K562 (cell line): ENCODE results near the gene MYO3B. TPM values are rescaled to one million over a fixed set of nuclear protein-coding genes. Genes with fewer than 3 reads are reported as not detected.

ENCODE experiments used
- ARID1B ChIP-seq: fragments of 450-650 bp; IDR thresholded peaks from 2 replicates; pipeline ENCODE4 v1.6.1; 2016; ENCODE audit warnings: antibody characterized with exemption, mild to moderate bottlenecking, inconsistent platforms
- BHLHE40 ChIP-seq: IDR thresholded peaks from 2 replicates; pipeline ENCODE4 v1.6.1; 2011; ENCODE audit warnings: low read length, improper control_type of control experiment
- CBFA2T3 ChIP-seq: fragments of 450-650 bp; IDR thresholded peaks from 2 replicates; pipeline ENCODE4 v1.6.1; 2017
- CBX1 ChIP-seq: sonication (generic); IDR thresholded peaks from 2 replicates; pipeline ENCODE4 v1.6.1; 2016; ENCODE audit warnings: antibody characterized with exemption, low read depth, mild to moderate bottlenecking
- GABPA ChIP-seq: fragments of 200-800 bp; sonication (Bioruptor generic); conservative IDR thresholded peaks from 2 replicates; pipeline ENCODE4 v1.6.1; 2016; ENCODE audit warnings: low read depth, missing genetic modification characterization, missing compliant biosample characterization
- HDAC2 ChIP-seq: fragments of 450-650 bp; IDR thresholded peaks from 2 replicates; pipeline ENCODE4 v1.6.1; 2016; ENCODE audit warnings: mild to moderate bottlenecking
- HDGF ChIP-seq: fragments of 450-650 bp; IDR thresholded peaks from 2 replicates; pipeline ENCODE4 v1.6.1; 2016
- KAT2B ChIP-seq: IDR thresholded peaks from one replicate; pipeline ENCODE4 v1.6.1; 2012; ENCODE audit warnings: low read depth, mild to moderate bottlenecking, control low read depth, inconsistent platforms, low read length, moderate library complexity
- LCOR ChIP-seq: sonication (generic); formaldehyde crosslinking; IDR thresholded peaks from 2 replicates; pipeline ENCODE4 v1.8.0; 2022; ENCODE audit warnings: mild to moderate bottlenecking, missing genetic modification reagents
- MCM3 ChIP-seq: fragments of 450-650 bp; IDR thresholded peaks from 2 replicates; pipeline ENCODE4 v1.6.1; 2016
- POLR2H ChIP-seq: IDR thresholded peaks from 2 replicates; pipeline ENCODE4 v1.6.1; 2016; ENCODE audit warnings: missing genetic modification characterization, low read depth, mild to moderate bottlenecking, control low read depth, missing compliant biosample characterization, moderate library complexity
- POLR3G ChIP-seq: IDR thresholded peaks from 2 replicates; pipeline ENCODE4 v1.6.1; 2011; ENCODE audit not compliant: insufficient read length, insufficient replicate concordance; ENCODE audit errors: extremely low read depth
- RB1 ChIP-seq: fragments of 450-650 bp; IDR thresholded peaks from 2 replicates; pipeline ENCODE4 v1.6.1; 2017; ENCODE audit warnings: low read depth, mild to moderate bottlenecking
- RCOR1 ChIP-seq, 2 experiments: IDR thresholded peaks; 2 replicates each; pipeline ENCODE4 v1.6.1; 2012; ENCODE audit warnings: low read depth in 2 of 2, low read length in 2 of 2, borderline replicate concordance in 1 of 2, improper control_type of control experiment in 1 of 2
- RNF2 ChIP-seq: sonication (generic); IDR thresholded peaks from 2 replicates; pipeline ENCODE4 v1.6.1; 2016
- TARDBP ChIP-seq: fragments of 450-650 bp; IDR thresholded peaks from 2 replicates; pipeline ENCODE4 v1.6.1; 2016
- WHSC1 ChIP-seq: IDR thresholded peaks from one replicate; pipeline ENCODE4 v1.6.1; 2012; ENCODE audit warnings: low read length, control low read depth, inconsistent platforms
- ZNF121 ChIP-seq: sonication (generic); formaldehyde crosslinking; conservative IDR thresholded peaks from 2 replicates; pipeline ENCODE4 v1.8.0; 2022; ENCODE audit warnings: missing genetic modification reagents
- ZNF24 ChIP-seq: fragments of 450-650 bp; IDR thresholded peaks from 2 replicates; pipeline ENCODE4 v1.6.1; 2016
- ZNF263 ChIP-seq: sonication (generic); formaldehyde crosslinking; IDR thresholded peaks from 2 replicates; pipeline ENCODE4 v1.8.0; 2022; ENCODE audit warnings: mild to moderate bottlenecking, missing genetic modification reagents, borderline replicate concordance
- ZNF408 ChIP-seq: fragments of 250-450 bp; sonication (Bioruptor Pico); IDR thresholded peaks from 2 replicates; pipeline ENCODE4 v1.4.0; 2020; ENCODE audit warnings: low read depth, mild to moderate bottlenecking, moderate library complexity
- ZNF507 ChIP-seq: conservative IDR thresholded peaks from 2 replicates; pipeline ENCODE4 v1.6.1; 2017; ENCODE audit warnings: missing genetic modification characterization, missing compliant biosample characterization
- ZNF717 ChIP-seq: fragments of 250-450 bp; sonication (Bioruptor Pico); IDR thresholded peaks from 2 replicates; pipeline ENCODE4 v1.5.0; 2021
- ZNF76 ChIP-seq: fragments of 250-450 bp; sonication (Bioruptor Pico); IDR thresholded peaks from 2 replicates; pipeline ENCODE4 v1.4.0; 2020; ENCODE audit warnings: mild to moderate bottlenecking, moderate library complexity, borderline replicate concordance
- polyA plus RNA-seq, 8 experiments: library from polyadenylated mRNA; depleted of rRNA in 4 of 8; stranded (reverse) in 5 of 8; unstranded in 3 of 8; fragments of >200 nt; fragmentation: Nextera tagmentation in 2 of 8; fragmentation: Illumina TruSeq in 1 of 8; extraction: Ambion mirVana in 2 of 8; extraction: Trizol in 1 of 8; gene quantifications; 2 replicates each; pipeline versions ENCODE4 v1.2.1 to v1.2.3, GENCODE V29; 2011 to 2014; ENCODE audit warnings: inconsistent platforms in 1 of 8, missing spikeins in 1 of 8
- total RNA-seq, 7 experiments: library from RNA; depleted of rRNA in 6 of 7; stranded (reverse); fragments of >200 nt in 6 of 7; fragmentation: Illumina TruSeq in 2 of 7; extraction: Trizol in 2 of 7; gene quantifications; 2 replicates each; pipeline versions ENCODE4 v1.2.1 to v1.2.3, GENCODE V29; 2011 to 2021; ENCODE audit warnings: low replicate concordance in 1 of 7
- TF ChIP-seq, protein P1 (sequence below): fragments of 450-650 bp; formaldehyde crosslinking; IDR thresholded peaks from 2 replicates; pipeline ENCODE4 v1.4.0; 2020; ENCODE audit warnings: mild to moderate bottlenecking, moderate library complexity
- TF ChIP-seq, protein P2 (sequence below): fragments of 450-650 bp; IDR thresholded peaks from 2 replicates; pipeline ENCODE4 v1.6.1; 2016; ENCODE audit warnings: antibody characterized with exemption
- TF ChIP-seq, protein P3 (sequence below): IDR thresholded peaks from 2 replicates; pipeline ENCODE4 v1.6.1; 2011; ENCODE audit warnings: borderline replicate concordance, low read depth, mild to moderate bottlenecking, moderate library complexity, low read length; ENCODE audit not compliant: insufficient read depth, poor library complexity, severe bottlenecking

Gene MYO3B
- total and polyA plus RNA-seq, 9 of the 15 experiments (the other 6 are each of a cell fraction or from before 2014, with no cell fraction given): 2.7 to 6.5 (median 3.6) TPM

DNA sequence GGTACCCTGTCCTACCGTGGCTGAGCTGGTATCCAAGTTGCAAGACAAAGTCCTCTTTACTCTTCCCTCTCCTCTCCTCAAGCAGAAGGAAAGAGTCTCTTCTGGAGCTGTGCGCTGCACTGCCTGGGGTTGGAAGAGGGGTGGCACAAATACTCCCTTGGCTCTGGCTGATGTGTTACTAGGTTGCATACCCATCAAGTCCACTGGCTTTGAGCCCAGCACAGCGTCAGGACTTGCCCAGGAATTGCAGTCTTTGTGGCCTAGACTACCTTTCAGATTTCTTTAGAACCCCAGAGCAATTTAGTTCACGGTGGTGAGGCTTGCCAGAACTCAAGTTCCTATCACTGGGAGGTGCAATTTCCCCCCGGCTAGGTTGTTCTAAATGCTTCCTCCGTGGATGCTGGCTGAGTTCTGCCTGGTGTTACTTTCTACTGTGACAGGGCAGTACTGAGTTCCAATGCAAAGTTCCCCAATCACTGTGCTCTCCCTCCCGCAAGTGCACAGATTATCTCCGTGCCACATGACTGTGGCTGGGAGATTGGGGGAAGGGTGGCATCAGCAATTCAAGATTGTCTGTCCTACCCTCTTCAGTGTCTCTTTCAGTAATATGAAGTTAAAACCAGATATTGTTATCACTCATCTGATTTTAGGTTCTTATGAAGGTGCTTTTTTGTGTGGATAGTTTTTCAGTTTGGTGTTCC, 13.4 kb downstream of the MYO3B start (continued):
- TF ChIP-seq, protein P1, sequence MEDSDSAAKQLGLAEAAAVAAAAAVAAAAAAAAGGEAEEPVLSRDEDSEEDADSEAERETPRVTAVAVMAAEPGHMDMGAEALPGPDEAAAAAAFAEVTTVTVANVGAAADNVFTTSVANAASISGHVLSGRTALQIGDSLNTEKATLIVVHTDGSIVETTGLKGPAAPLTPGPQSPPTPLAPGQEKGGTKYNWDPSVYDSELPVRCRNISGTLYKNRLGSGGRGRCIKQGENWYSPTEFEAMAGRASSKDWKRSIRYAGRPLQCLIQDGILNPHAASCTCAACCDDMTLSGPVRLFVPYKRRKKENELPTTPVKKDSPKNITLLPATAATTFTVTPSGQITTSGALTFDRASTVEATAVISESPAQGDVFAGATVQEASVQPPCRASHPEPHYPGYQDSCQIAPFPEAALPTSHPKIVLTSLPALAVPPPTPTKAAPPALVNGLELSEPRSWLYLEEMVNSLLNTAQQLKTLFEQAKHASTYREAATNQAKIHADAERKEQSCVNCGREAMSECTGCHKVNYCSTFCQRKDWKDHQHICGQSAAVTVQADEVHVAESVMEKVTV (CRISPR knock-in tag): no peak
- no peak for TF ChIP-seq MCM3
- TF ChIP-seq, protein P2, sequence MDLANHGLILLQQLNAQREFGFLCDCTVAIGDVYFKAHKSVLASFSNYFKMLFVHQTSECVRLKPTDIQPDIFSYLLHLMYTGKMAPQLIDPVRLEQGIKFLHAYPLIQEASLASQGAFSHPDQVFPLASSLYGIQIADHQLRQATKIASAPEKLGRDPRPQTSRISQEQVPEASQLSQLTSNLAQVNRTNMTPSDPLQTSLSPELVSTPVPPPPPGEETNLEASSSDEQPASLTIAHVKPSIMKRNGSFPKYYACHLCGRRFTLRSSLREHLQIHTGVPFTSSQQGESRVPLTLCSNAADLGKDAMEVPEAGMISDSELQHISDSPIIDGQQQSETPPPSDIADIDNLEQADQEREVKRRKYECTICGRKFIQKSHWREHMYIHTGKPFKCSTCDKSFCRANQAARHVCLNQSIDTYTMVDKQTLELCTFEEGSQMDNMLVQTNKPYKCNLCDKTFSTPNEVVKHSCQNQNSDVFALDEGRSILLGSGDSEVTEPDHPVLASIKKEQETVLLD: no peak
- TF ChIP-seq POLR2H (tag): no peak
- no peak for TF ChIP-seq WHSC1
- TF ChIP-seq CBFA2T3: peak; percentile 60
- no peak for TF ChIP-seq ZNF408 (CRISPR knock-in tag)
- no peak for TF ChIP-seq RNF2
- TF ChIP-seq BHLHE40: 0 out of 2 replicates have a peak, but pooled peaks have one; percentile 61
- TF ChIP-seq LCOR (CRISPR knock-in tag): no peak
- TF ChIP-seq RB1: no peak
- no peak for TF ChIP-seq ZNF717 (CRISPR knock-in tag)
- TF ChIP-seq CBX1: no peak
- TF ChIP-seq, protein P3, sequence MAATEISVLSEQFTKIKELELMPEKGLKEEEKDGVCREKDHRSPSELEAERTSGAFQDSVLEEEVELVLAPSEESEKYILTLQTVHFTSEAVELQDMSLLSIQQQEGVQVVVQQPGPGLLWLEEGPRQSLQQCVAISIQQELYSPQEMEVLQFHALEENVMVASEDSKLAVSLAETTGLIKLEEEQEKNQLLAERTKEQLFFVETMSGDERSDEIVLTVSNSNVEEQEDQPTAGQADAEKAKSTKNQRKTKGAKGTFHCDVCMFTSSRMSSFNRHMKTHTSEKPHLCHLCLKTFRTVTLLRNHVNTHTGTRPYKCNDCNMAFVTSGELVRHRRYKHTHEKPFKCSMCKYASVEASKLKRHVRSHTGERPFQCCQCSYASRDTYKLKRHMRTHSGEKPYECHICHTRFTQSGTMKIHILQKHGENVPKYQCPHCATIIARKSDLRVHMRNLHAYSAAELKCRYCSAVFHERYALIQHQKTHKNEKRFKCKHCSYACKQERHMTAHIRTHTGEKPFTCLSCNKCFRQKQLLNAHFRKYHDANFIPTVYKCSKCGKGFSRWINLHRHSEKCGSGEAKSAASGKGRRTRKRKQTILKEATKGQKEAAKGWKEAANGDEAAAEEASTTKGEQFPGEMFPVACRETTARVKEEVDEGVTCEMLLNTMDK: no peak
- TF ChIP-seq ZNF121 (CRISPR knock-in tag): no peak
- no peak for TF ChIP-seq KAT2B
- no peak for TF ChIP-seq ZNF507 (tag)
- TF ChIP-seq ARID1B: peak; percentile 48
- no peak for TF ChIP-seq ZNF76 (CRISPR knock-in tag)
- no peak for TF ChIP-seq GABPA (tag)
- TF ChIP-seq POLR3G: no peak
- peak; percentile 73; the same call in 1 of the 2 replicates for TF ChIP-seq HDAC2
- no peak for TF ChIP-seq ZNF24
- TF ChIP-seq TARDBP: no peak
- peak; percentile 56; the same call in 1 of the 2 replicates for TF ChIP-seq ZNF263
- TF ChIP-seq HDGF: no peak
- TF ChIP-seq RCOR1 (IDR thresholded peaks at IDR 0.05; ENCODE audit: borderline replicate concordance in 1 of 2, low read depth in 2 of 2, low read length in 2 of 2): peak; percentile 86 to 96
